SK-N-MC (cell line): ENCODE measurements around the gene TRA2B.

Experiments
- DNase-seq: peaks from one replicate; pipeline ENCODE4 v3.0.0-alpha.2; 2011; ENCODE audit warnings: low read depth, low spot score
- H3K27ac ChIP-seq: fragments of 200-600 bp; sonication (generic); 2 replicates; pipeline ENCODE4 v1.5.1; 2016; ENCODE audit warnings: mixed run types
- H3K36me3 ChIP-seq: fragments of 200-600 bp; sonication (generic); 2 replicates; pipeline ENCODE4 v1.6.1; 2017; ENCODE audit warnings: antibody characterized with exemption, low read length, mixed read lengths; ENCODE audit not compliant: insufficient read depth
- H3K4me3 ChIP-seq: fragments of 200-600 bp; sonication (generic); 2 replicates; pipeline ENCODE4 v1.5.1; 2016
- H3K9ac ChIP-seq: fragments of 200-600 bp; sonication (generic); 2 replicates; pipeline ENCODE4 v1.8.0; 2017; ENCODE audit warnings: mixed run types, mixed read lengths; ENCODE audit not compliant: insufficient read length
- H3K9me3 ChIP-seq: fragments of 200-600 bp; sonication (generic); 2 replicates; pipeline ENCODE4 v1.6.1; 2017; ENCODE audit warnings: low read depth, mild to moderate bottlenecking, antibody characterized with exemption, low read length, moderate library complexity, mixed read lengths
- EZH2 ChIP-seq: fragments of 200-600 bp; sonication (generic); IDR thresholded peaks from one replicate; pipeline ENCODE4 v1.6.1; 2017; ENCODE audit warnings: antibody characterized with exemption
- FOXP2 ChIP-seq: optimal IDR thresholded peaks from 2 replicates; pipeline ENCODE3; 2011; ENCODE audit warnings: mild to moderate bottlenecking, moderate library complexity; ENCODE audit not compliant: insufficient read depth; ENCODE audit errors: extremely low read length, control extremely low read depth
- POLR2AphosphoS5 ChIP-seq: IDR thresholded peaks from 2 replicates; pipeline ENCODE4 v1.6.1; 2012; ENCODE audit warnings: mild to moderate bottlenecking, low read depth, low read length, borderline replicate concordance

Gene TRA2B

GRCh38 chr3:185926445-185926844 lies 11.4 kb downstream of the TRA2B start:
- H3K36me3 ChIP-seq, result peaks cover 99% of the 10 kb centered on the region
- H3K9me3 ChIP-seq, result no peaks in the 10 kb centered on the region
- DNase-seq, result no peak
- TF ChIP-seq POLR2AphosphoS5 (no peak), FOXP2 (no peak), EZH2 (no peak)
- peak overlapping the region; percentile 4; the same call in 1 of the 2 replicates for H3K27ac ChIP-seq
- no peak overlapping the region for H3K4me3 ChIP-seq
- H3K9ac ChIP-seq, result no peak overlapping the region

DNA sequence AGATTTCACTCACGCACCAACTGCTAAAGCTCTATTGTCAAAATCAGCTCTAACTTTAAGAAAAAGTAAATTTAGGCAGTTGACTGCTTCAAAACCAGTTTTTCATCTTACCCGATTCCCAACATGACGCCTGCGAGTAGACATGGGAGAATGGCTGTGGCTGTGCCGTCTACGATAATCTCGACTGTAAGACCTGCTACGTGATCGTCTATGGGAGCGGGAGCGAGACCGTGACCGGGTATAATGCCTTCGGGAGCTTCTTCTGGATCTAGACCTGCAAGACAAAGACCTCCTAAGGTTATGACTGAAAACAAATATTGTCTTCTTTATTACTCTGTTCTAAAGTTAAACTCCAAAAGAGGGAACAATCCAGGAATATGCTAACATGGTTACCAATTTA lies 12.5 kb downstream of the TRA2B start:
- Histone ChIP-seq H3K36me3 (peaks cover 99% of the 10 kb centered on the region), H3K4me3 (no peak overlapping the region), H3K9ac (no peak overlapping the region), H3K9me3 (no peaks in the 10 kb centered on the region), H3K27ac (0 out of 2 replicates have a peak overlapping the region, but pooled peaks have one; percentile 10)
- DNase-seq, result no peak
- TF ChIP-seq FOXP2 (no peak), EZH2 (no peak), POLR2AphosphoS5 (no peak; the same call in 1 of the 2 replicates)

DNA sequence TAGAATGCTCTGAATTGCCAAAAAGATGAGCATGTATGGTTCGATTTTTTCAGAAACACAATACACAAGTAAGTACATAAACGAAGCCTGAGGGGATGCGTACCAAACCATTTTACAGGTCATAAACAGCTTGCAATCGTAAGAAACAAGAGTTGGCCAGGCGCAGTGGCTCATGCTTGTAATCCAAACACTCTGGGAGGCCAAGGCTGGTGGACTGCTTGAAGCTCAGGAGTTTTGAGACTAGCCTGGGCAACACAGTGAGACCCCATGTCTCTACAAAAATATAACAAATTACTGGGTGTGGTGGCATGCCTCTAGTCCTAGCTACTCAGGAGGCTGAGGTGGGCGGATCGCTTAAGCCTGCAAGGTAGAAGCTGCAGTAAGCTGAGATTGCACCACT lies 13.4 kb downstream of the TRA2B start:
- peaks cover 99% of the 10 kb centered on the region for H3K36me3 ChIP-seq
- TF ChIP-seq FOXP2 (no peak), POLR2AphosphoS5 (no peak; the same call in 1 of the 2 replicates), EZH2 (no peak)
- no peaks in the 10 kb centered on the region for H3K9me3 ChIP-seq
- no peak overlapping the region for H3K27ac ChIP-seq
- no peak overlapping the region for H3K4me3 ChIP-seq
- DNase-seq, result no peak
- no peak overlapping the region for H3K9ac ChIP-seq

DNA sequence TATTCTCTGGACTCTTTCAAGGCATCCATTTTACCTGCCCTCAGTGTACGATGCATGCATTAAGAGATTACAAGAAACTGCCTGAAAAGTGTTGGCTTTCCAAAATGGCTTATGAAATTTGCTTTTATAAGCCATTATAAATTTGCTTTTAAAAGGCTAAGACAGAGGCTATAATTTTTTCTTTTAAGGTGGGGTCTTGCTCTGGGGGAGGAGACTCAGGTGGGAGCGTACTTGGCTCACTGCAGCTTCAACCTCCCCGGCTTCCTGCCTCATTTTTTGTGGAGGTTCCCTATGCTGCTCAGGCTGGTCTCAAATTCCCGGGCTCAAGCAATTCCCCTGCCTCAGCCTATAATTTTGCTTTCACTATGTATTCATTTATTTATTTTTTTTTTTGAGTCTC lies 17.6 kb downstream of the TRA2B start:
- TF ChIP-seq POLR2AphosphoS5, result no peak
- no peak for TF ChIP-seq FOXP2
- no peak for TF ChIP-seq EZH2
- Histone ChIP-seq H3K36me3 (peaks cover 100% of the 10 kb centered on the region), H3K27ac (no peak overlapping the region), H3K4me3 (no peak overlapping the region), H3K9ac (no peak overlapping the region), H3K9me3 (no peaks in the 10 kb centered on the region)
- no peak for DNase-seq

GRCh38 chr3:185916042-185916833 lies 21.6 kb downstream of the TRA2B start:
- Histone ChIP-seq H3K36me3 (peaks cover 83% of the 10 kb centered on the region), H3K9me3 (no peaks in the 10 kb centered on the region), H3K4me3 (no peak overlapping the region), H3K27ac (peak overlapping the region; percentile 27), H3K9ac (no peak overlapping the region)
- DNase-seq, result no peak
- TF ChIP-seq EZH2 (no peak), POLR2AphosphoS5 (no peak), FOXP2 (no peak)

DNA sequence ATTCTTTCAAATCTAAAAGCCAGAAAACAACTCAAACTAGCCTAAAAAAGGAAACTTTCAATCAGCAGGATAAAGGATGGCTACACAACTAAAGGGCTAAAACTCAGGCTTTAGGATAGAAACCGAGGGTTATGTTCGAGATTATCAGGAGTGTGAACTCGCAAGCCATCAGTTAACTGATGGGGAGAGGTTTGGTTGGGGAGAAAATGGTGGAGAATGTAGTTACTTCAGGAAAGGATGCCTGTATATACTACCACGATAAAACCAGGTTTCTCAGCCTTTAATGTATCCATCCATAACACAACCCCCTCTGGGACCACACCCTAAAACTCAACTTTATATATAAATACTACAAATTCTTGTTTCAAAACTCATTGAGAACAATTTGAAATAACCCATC lies 22.2 kb downstream of the TRA2B start:
- peaks cover 77% of the 10 kb centered on the region for H3K36me3 ChIP-seq
- no peak for DNase-seq

GRCh38 chr3:185914911-185915629 lies 22.7 kb downstream of the TRA2B start:
- TF ChIP-seq FOXP2 (no peak), EZH2 (no peak), POLR2AphosphoS5 (0 out of 2 replicates have a peak, but pooled peaks have one; percentile 15)
- DNase-seq, result no peak
- Histone ChIP-seq H3K4me3 (no peak overlapping the region), H3K9me3 (no peaks in the 10 kb centered on the region), H3K36me3 (peaks cover 72% of the 10 kb centered on the region), H3K27ac (peak overlapping the region; percentile 28), H3K9ac (no peak overlapping the region)

More for the DNA sequence above, 22.2 kb downstream of the TRA2B start:
- TF ChIP-seq EZH2 (no peak), POLR2AphosphoS5 (no peak), FOXP2 (no peak)
- H3K27ac ChIP-seq, result peak overlapping the region; percentile 28
- no peak overlapping the region for H3K9ac ChIP-seq
- no peaks in the 10 kb centered on the region for H3K9me3 ChIP-seq
- H3K4me3 ChIP-seq, result no peak overlapping the region

DNA sequence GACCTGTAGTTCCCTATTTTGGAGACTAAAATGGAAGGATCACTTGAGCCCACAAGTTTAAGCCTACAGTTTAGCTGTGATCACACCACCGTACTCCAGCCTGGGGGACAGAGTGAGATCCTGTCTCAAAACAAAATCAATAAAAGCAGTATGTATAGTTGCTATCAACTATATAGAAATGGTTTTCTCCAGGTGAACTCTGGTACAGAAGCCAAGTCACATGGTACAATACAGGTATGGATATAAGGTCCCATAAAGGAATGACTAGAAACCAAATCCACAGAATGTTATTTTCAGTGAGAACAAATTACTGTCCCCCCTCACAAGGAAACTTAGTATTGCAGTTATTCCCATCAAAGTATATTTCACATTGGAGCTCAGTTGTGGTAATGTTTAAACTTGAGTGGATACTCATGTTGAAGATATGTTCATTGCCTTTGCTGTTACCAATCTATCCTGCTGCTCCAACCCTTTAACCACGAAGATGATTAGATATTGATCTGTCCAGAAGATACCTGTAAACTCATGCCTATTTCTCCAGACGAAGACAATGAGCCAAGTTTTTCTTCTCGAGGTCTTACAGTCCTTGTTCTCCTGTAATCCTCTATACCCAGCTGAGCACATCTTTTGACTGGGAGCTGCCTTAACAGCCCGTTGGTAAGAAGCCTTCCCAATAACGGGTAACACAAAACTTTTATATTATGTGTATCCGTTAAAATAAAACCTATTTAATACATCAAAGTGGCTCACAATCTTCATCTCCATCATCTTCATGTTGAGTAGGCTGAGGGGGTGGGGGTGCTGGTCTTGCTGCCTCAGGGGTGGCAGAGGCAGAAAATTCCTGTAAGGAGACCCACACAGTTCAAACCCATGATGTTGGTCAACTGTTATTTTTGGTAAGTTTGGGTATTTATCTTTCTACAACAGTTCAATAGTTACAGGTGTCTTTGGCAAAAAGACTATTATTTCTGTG lies 24.6 kb downstream of the TRA2B start:
- TF ChIP-seq POLR2AphosphoS5 (peak; percentile 71), FOXP2 (no peak)
- DNase-seq, result no peak
- Histone ChIP-seq H3K9ac (no peak overlapping the region), H3K9me3 (no peaks in the 10 kb centered on the region), H3K27ac (peak overlapping the region; percentile 42; the same call in 1 of the 2 replicates), H3K36me3 (peaks cover 53% of the 10 kb centered on the region), H3K4me3 (no peak overlapping the region)
